ENCODE measurements around the gene SHLD2.
A peak's percentile ranks its signal among the peaks of the same experiment; 100 is the strongest.
"Not testable (repeated sequence)": the region's sequence is repeated elsewhere in the genome, so short reads cannot be mapped to it uniquely, and the experiment has no call there.

Gene SHLD2

DNA sequence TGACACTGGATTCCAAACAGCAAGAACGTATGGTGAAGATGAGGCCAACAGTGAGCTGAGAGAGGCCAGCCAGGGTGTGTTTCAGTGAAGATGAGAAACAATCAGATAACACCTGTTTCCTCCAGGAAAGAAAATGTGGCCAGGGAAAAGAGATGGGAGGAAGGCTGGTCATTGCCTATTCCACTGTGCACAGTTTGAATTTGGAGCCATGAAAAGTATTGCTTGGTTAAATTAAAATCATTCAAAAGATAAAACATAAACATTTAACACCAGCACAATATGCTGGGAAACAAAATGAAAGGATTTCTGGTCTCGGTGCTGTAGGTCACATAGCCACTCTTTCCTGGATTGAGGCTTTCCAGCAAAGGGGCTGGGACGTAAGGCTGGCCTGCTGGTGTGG, 130.1 kb downstream of the SHLD2 start, which contains the start of gene NUTM2A:
Gene NUTM2A, plus strand, starts transcription at position 301 of the 400 bp plus-strand sequence. CDS start 383 bp downstream, outside the sequence.
- H3K4me3 ChIP-seq (ENCODE audit: low read length in 2 of 2); H2BK5ac ChIP-seq (ENCODE audit: low read length); H3K4me1 ChIP-seq (ENCODE audit: control insufficient read depth in 2 of 2, insufficient read depth in 1 of 2, low read depth in 1 of 2, low read length in 2 of 2); H2BK12ac ChIP-seq (ENCODE audit: low read length); H3K27me3 ChIP-seq (ENCODE audit: control insufficient read depth in 3 of 3, insufficient read depth in 3 of 3, low read depth in 1 of 3, low read length in 3 of 3); H3K9me3 ChIP-seq (replicated peaks in 1 of 2; ENCODE audit: control insufficient read depth in 2 of 2, insufficient read depth in 1 of 2, low read depth in 1 of 2, low read length in 2 of 2); H2AK5ac ChIP-seq (ENCODE audit: low read depth, low read length); H3K79me1 ChIP-seq (ENCODE audit: low read depth, low read length); DNase-seq (ENCODE audit: low spot score); H3K23ac ChIP-seq (ENCODE audit: low read depth, low read length, poor library complexity); H2BK120ac ChIP-seq (ENCODE audit: low read depth, low read length); H4K91ac ChIP-seq (ENCODE audit: low read depth, low read length, poor library complexity); H3K27ac ChIP-seq (replicated peaks; ENCODE audit: low read length); H3K4ac ChIP-seq (ENCODE audit: low read length); H3K14ac ChIP-seq (ENCODE audit: low read length); H3K9ac ChIP-seq (ENCODE audit: low read depth, low read length, poor library complexity); H2BK15ac ChIP-seq (ENCODE audit: low read length); H3K4me2 ChIP-seq (ENCODE audit: insufficient read depth, low read length, poor library complexity, severe bottlenecking); H3K18ac ChIP-seq (ENCODE audit: low read length); H3K36me3 ChIP-seq (replicated peaks in 1 of 2; ENCODE audit: control insufficient read depth in 2 of 2, insufficient read depth in 2 of 2, low read length in 2 of 2); H4K8ac ChIP-seq (ENCODE audit: low read depth, low read length); H2AFZ ChIP-seq (ENCODE audit: low read length): not testable (repeated sequence)
- no CpG with 5 or more reads among the region's 3 CpGs for WGBS, 2 donors (ENCODE audit: extremely low coverage in 2 of 2, insufficient read length in 2 of 2, insufficient replicate concordance in 1 of 2)

GRCh38 chr10:87228247-87228646, 133.2 kb downstream of the SHLD2 start:
- not testable (repeated sequence) for H3K9me3 ChIP-seq (replicated peaks in 1 of 2; ENCODE audit: control insufficient read depth in 2 of 2, insufficient read depth in 1 of 2, low read depth in 1 of 2, low read length in 2 of 2); H3K79me1 ChIP-seq (ENCODE audit: low read depth, low read length); H3K4ac ChIP-seq (ENCODE audit: low read length); H3K4me3 ChIP-seq (ENCODE audit: low read length in 2 of 2); H4K91ac ChIP-seq (ENCODE audit: low read depth, low read length, poor library complexity); H3K27ac ChIP-seq (replicated peaks; ENCODE audit: low read length); H2BK120ac ChIP-seq (ENCODE audit: low read depth, low read length); H2BK12ac ChIP-seq (ENCODE audit: low read length); H3K36me3 ChIP-seq (replicated peaks in 1 of 2; ENCODE audit: control insufficient read depth in 2 of 2, insufficient read depth in 2 of 2, low read length in 2 of 2); H3K9ac ChIP-seq (ENCODE audit: low read depth, low read length, poor library complexity); H4K8ac ChIP-seq (ENCODE audit: low read depth, low read length); H3K18ac ChIP-seq (ENCODE audit: low read length); H2BK5ac ChIP-seq (ENCODE audit: low read length); H3K4me2 ChIP-seq (ENCODE audit: insufficient read depth, low read length, poor library complexity, severe bottlenecking); H3K14ac ChIP-seq (ENCODE audit: low read length); DNase-seq (ENCODE audit: low spot score); H2AFZ ChIP-seq (ENCODE audit: low read length); H2BK15ac ChIP-seq (ENCODE audit: low read length); H3K27me3 ChIP-seq (ENCODE audit: control insufficient read depth in 3 of 3, insufficient read depth in 3 of 3, low read depth in 1 of 3, low read length in 3 of 3); H3K4me1 ChIP-seq (ENCODE audit: control insufficient read depth in 2 of 2, insufficient read depth in 1 of 2, low read depth in 1 of 2, low read length in 2 of 2); H2AK5ac ChIP-seq (ENCODE audit: low read depth, low read length); H3K23ac ChIP-seq (ENCODE audit: low read depth, low read length, poor library complexity)
- WGBS, 2 donors (ENCODE audit: extremely low coverage in 2 of 2, insufficient read length in 2 of 2, insufficient replicate concordance in 1 of 2): no CpG with 5 or more reads among the region's 20 CpGs

DNA sequence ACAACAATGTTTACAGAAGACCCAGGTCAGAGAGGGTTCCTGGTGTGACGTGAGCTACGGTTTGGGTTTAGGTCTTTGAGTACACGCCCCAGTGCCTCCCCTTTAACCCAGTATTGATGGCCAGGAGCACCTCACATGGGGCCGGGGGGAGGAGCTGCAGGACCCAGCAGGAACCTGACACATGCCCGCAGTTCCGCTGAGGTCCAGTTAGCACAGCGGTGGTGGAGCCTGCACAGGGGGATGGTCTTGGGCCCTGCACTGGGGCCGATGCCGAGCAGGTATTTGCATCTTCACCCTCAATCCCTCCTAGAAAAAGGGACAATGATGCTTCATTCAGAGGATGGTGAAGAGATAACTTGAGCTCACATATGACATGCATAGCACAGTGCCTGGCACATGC, 134.2 kb downstream of the SHLD2 start:
- not testable (repeated sequence) for H3K4me1 ChIP-seq (ENCODE audit: control insufficient read depth in 2 of 2, insufficient read depth in 1 of 2, low read depth in 1 of 2, low read length in 2 of 2); H3K4me3 ChIP-seq (ENCODE audit: low read length in 2 of 2); DNase-seq (ENCODE audit: low spot score); H3K27me3 ChIP-seq (ENCODE audit: control insufficient read depth in 3 of 3, insufficient read depth in 3 of 3, low read depth in 1 of 3, low read length in 3 of 3); H3K23ac ChIP-seq (ENCODE audit: low read depth, low read length, poor library complexity); H3K27ac ChIP-seq (replicated peaks; ENCODE audit: low read length); H3K79me1 ChIP-seq (ENCODE audit: low read depth, low read length); H2BK15ac ChIP-seq (ENCODE audit: low read length); H3K9ac ChIP-seq (ENCODE audit: low read depth, low read length, poor library complexity); H2BK5ac ChIP-seq (ENCODE audit: low read length); H2BK12ac ChIP-seq (ENCODE audit: low read length); H3K9me3 ChIP-seq (replicated peaks in 1 of 2; ENCODE audit: control insufficient read depth in 2 of 2, insufficient read depth in 1 of 2, low read depth in 1 of 2, low read length in 2 of 2); H2AK5ac ChIP-seq (ENCODE audit: low read depth, low read length); H4K8ac ChIP-seq (ENCODE audit: low read depth, low read length); H2AFZ ChIP-seq (ENCODE audit: low read length); H4K91ac ChIP-seq (ENCODE audit: low read depth, low read length, poor library complexity); H3K36me3 ChIP-seq (replicated peaks in 1 of 2; ENCODE audit: control insufficient read depth in 2 of 2, insufficient read depth in 2 of 2, low read length in 2 of 2); H3K4me2 ChIP-seq (ENCODE audit: insufficient read depth, low read length, poor library complexity, severe bottlenecking); H3K4ac ChIP-seq (ENCODE audit: low read length); H2BK120ac ChIP-seq (ENCODE audit: low read depth, low read length); H3K14ac ChIP-seq (ENCODE audit: low read length)
- H3K18ac ChIP-seq (ENCODE audit: low read length): peak overlapping the region; percentile 85
- no CpG with 5 or more reads among the region's 9 CpGs for WGBS, 2 donors (ENCODE audit: extremely low coverage in 2 of 2, insufficient read length in 2 of 2, insufficient replicate concordance in 1 of 2)

GRCh38 chr10:87234854-87235253, 139.8 kb downstream of the SHLD2 start:
- H2BK15ac ChIP-seq (ENCODE audit: low read length); H4K8ac ChIP-seq (ENCODE audit: low read depth, low read length); DNase-seq (ENCODE audit: low spot score); H3K27me3 ChIP-seq (ENCODE audit: control insufficient read depth in 3 of 3, insufficient read depth in 3 of 3, low read depth in 1 of 3, low read length in 3 of 3); H3K4me3 ChIP-seq (ENCODE audit: low read length in 2 of 2); H2AK5ac ChIP-seq (ENCODE audit: low read depth, low read length); H2AFZ ChIP-seq (ENCODE audit: low read length); H2BK12ac ChIP-seq (ENCODE audit: low read length); H3K14ac ChIP-seq (ENCODE audit: low read length); H3K4me2 ChIP-seq (ENCODE audit: insufficient read depth, low read length, poor library complexity, severe bottlenecking); H2BK5ac ChIP-seq (ENCODE audit: low read length); H3K4ac ChIP-seq (ENCODE audit: low read length); H3K36me3 ChIP-seq (replicated peaks in 1 of 2; ENCODE audit: control insufficient read depth in 2 of 2, insufficient read depth in 2 of 2, low read length in 2 of 2); H3K18ac ChIP-seq (ENCODE audit: low read length); H3K27ac ChIP-seq (replicated peaks; ENCODE audit: low read length); H3K23ac ChIP-seq (ENCODE audit: low read depth, low read length, poor library complexity); H3K4me1 ChIP-seq (ENCODE audit: control insufficient read depth in 2 of 2, insufficient read depth in 1 of 2, low read depth in 1 of 2, low read length in 2 of 2); H2BK120ac ChIP-seq (ENCODE audit: low read depth, low read length); H4K91ac ChIP-seq (ENCODE audit: low read depth, low read length, poor library complexity); H3K9me3 ChIP-seq (replicated peaks in 1 of 2; ENCODE audit: control insufficient read depth in 2 of 2, insufficient read depth in 1 of 2, low read depth in 1 of 2, low read length in 2 of 2); H3K79me1 ChIP-seq (ENCODE audit: low read depth, low read length); H3K9ac ChIP-seq (ENCODE audit: low read depth, low read length, poor library complexity): not testable (repeated sequence)
- WGBS, 2 donors (ENCODE audit: extremely low coverage in 2 of 2, insufficient read length in 2 of 2, insufficient replicate concordance in 1 of 2): no CpG with 5 or more reads among the region's 7 CpGs

All from neuronal stem cell (in vitro differentiated cells).